ENCODE results near the gene KRTAP10-1. TPM values are rescaled to one million over a fixed set of nuclear protein-coding genes. Genes with fewer than 3 reads are reported as not detected.

KRTAP10-1 gene
- polyA plus RNA-seq, 2 of the 4 experiments (the other 2 are of a cell fraction) = not detected

DNA sequence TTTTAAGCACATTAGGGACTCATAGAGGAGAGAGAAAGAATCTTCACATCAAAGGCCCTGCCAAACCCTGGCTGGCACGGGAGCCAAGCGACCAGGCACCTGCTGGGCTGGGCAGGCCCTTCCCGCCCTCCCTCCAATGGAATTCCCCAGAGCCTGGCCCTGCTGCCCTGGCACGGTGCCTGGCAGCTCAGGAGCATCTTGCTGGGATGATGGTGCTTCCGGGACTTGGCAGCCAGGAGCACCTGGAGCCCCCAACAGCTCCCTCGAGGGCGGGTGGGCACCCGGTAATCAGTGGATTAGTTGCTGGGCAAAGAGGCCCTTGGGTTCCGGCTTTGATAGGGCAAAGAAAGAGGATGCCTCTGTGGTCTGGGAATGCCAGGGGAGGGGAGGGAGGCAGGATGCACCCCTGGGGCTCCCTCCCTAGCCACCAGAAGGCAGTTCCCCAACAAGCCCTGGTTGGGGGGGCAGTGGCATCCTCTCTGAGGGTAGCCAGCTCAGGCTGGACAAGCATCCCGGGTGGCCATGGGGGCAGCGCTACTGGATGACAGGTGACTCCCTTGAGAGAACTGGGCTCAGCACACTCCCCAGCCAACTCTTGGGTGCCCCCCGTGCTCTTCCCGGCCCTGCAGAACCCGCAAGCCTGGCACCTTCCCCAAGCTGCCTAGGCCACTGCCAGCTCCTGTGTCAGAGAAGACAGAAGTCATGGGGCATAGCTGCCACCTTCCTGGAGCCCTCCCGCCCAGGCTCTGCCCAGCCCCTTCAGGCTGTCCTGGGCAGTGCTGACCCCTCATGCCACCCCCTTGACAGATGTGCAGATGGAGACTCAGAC, 26.4 kb downstream of the KRTAP10-1 start (continued):
- TF ChIP-seq MAZ (IDR thresholded peaks at IDR 0.05; ENCODE audit: borderline replicate concordance, low read depth, low read length) (no peak), USF2 (IDR thresholded peaks at IDR 0.05) (no peak), E2F6 (IDR thresholded peaks at IDR 0.05; ENCODE audit: borderline replicate concordance, low read depth) (no peak), HES2 (IDR thresholded peaks at IDR 0.05) (no peak), RCOR1 (IDR thresholded peaks at IDR 0.05; ENCODE audit: low read depth, low read length) (no peak)
- TF ChIP-seq, protein P1, sequence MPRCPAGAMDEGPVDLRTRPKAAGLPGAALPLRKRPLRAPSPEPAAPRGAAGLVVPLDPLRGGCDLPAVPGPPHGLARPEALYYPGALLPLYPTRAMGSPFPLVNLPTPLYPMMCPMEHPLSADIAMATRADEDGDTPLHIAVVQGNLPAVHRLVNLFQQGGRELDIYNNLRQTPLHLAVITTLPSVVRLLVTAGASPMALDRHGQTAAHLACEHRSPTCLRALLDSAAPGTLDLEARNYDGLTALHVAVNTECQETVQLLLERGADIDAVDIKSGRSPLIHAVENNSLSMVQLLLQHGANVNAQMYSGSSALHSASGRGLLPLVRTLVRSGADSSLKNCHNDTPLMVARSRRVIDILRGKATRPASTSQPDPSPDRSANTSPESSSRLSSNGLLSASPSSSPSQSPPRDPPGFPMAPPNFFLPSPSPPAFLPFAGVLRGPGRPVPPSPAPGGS (IDR thresholded peaks at IDR 0.05) = no peak

DNA sequence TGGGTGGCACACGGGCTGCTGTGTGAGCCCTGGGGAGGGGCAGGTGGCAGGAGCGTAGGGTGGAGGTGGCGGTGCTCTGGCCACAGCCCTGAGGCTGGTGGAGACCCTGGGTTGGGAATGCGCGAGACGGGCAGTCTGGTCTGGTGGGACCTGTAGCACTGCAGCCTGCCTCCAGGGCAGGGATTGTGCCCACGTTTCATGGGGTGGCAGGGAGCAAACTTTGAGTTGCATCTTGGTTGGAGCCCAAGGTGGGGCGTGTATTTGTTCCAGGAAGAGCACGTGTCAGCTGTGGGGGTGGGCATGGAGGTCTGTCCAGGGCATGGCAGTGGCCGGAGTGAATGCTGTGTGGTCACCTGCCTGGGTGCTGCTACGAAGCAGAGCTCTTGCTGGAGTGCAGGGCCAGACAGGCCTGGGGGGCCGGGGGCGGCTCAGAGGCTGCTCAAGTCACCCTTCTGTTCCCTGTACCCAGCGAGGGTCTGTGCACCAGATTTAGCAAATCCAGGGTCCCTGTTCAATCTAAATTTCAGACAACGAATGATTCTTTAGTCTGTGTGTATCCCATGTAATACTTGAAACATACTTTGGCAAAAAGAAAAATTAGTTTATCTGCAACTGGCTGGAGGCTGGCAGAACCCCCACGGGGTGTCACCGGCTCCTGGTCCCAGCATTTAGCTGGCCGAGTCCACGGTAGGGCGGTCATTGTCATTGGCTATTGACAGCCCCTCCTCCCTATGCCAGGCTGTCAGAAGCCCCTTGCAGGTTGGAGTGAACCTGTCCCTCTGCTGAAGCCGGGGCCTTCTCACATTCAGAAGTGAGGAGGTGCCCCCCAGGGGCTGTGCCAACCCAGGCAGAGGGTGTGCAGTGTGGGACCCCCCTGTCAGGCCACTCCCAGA, 27.3 kb downstream of the KRTAP10-1 start:
- TF ChIP-seq NR3C1 (IDR thresholded peaks at IDR 0.05) (no peak), RNF2 (IDR thresholded peaks at IDR 0.05; ENCODE audit: borderline replicate concordance, low read depth) (no peak), TP53 (CRISPR knock-in tag; IDR thresholded peaks at IDR 0.05) (no peak), NFE2L2 (conservative IDR thresholded peaks at IDR 0.05; ENCODE audit: low read length) (no peak), HOXB5 (CRISPR knock-in tag; IDR thresholded peaks at IDR 0.05) (no peak), KDM5A (IDR thresholded peaks at IDR 0.05) (no peak)
- no peak overlapping the region for H3K4me3 ChIP-seq
- POLR2A ChIA-PET = no interaction called here
- no peak for FAIRE-seq
- H3K9me3 ChIP-seq = no peaks in the 10 kb centered on the region
- no peak for DNase-seq (ENCODE audit: low read depth in 1 of 2, low spot score in 1 of 2)
- H3K4me2 ChIP-seq = no peak overlapping the region
- WGBS (ENCODE audit: missing lambda C conversion rate) = 70% methylated on average over 15 of the region's 21 CpGs
- H3K27ac ChIP-seq = no peak overlapping the region
- no peaks in the 10 kb centered on the region for H3K4me1 ChIP-seq
- ATAC-seq = no peak
- CTCF ChIA-PET = interaction anchor here (1.0 to 2.3 kb wide), 3 partner anchors 15 to 280 kb away, joined by 3 to 6 read pairs (median 5); no protein-coding TSS in a partner anchor

DNA sequence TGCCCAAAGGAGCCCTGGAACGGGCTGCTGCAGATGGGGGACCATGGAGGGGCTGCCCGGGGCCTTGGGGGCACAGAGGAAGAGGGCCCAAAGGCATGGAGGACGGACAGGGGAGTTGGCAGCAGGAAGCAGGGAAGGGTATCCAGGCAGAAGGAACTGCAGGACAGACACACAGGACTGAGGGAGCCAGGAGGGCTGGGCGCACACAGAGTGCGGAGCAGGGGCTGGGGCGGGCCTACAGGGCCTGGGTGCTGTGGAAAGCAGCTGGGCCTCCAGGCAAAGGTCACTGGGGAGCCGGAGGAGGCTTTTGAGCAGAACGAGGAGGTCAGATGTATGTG, 28.1 kb downstream of the KRTAP10-1 start:
- FAIRE-seq = no peak
- no peak for DNase-seq (ENCODE audit: low read depth in 1 of 2, low spot score in 1 of 2)
- H3K4me3 ChIP-seq = no peak overlapping the region
- POLR2A ChIA-PET = no interaction called here
- WGBS (ENCODE audit: missing lambda C conversion rate) = 58% methylated on average over 6 of the region's 8 CpGs
- H3K4me2 ChIP-seq = no peak overlapping the region
- no peaks in the 10 kb centered on the region for H3K4me1 ChIP-seq
- CTCF ChIA-PET = interaction anchor here (1.9 to 2.3 kb wide), 2 partner anchors 16 to 281 kb away, joined by 5 to 6 read pairs; no protein-coding TSS in a partner anchor
- no peaks in the 10 kb centered on the region for H3K9me3 ChIP-seq
- no peak overlapping the region for H3K27ac ChIP-seq
- no peak for ATAC-seq
- TF ChIP-seq RCOR1 (IDR thresholded peaks at IDR 0.05; ENCODE audit: low read depth, low read length) (no peak), FOSL2 (IDR thresholded peaks at IDR 0.05) (no peak), FOSL2 (CRISPR knock-in tag; IDR thresholded peaks at IDR 0.05) (no peak), FOSB (CRISPR knock-in tag; IDR thresholded peaks at IDR 0.05) (no peak), HMGXB4 (CRISPR knock-in tag; IDR thresholded peaks at IDR 0.05; ENCODE audit: borderline replicate concordance) (no peak), USF2 (IDR thresholded peaks at IDR 0.05) (no peak), E2F6 (IDR thresholded peaks at IDR 0.05; ENCODE audit: borderline replicate concordance, low read depth) (no peak), SMC3 (IDR thresholded peaks at IDR 0.05) (no peak), RARB (CRISPR knock-in tag; IDR thresholded peaks at IDR 0.05) (no peak), POLR2A (IDR thresholded peaks at IDR 0.05; ENCODE audit: low read length) (no peak), EHF (CRISPR knock-in tag; IDR thresholded peaks at IDR 0.05) (no peak), HOXB13 (CRISPR knock-in tag; IDR thresholded peaks at IDR 0.05; ENCODE audit: low read depth) (no peak), MYC (IDR thresholded peaks at IDR 0.05; ENCODE audit: borderline replicate concordance, low read length) (no peak), KDM5A (IDR thresholded peaks at IDR 0.05) (no peak), RAD21 (conservative IDR thresholded peaks at IDR 0.05 in 1 of 2, IDR thresholded peaks at IDR 0.05 in 1 of 2) (no peak), HOXA7 (CRISPR knock-in tag; IDR thresholded peaks at IDR 0.05) (no peak)
- TF ChIP-seq, protein P1 (IDR thresholded peaks at IDR 0.05) = no peak

Data from A549 (cell line).